GM12891 (cell line): ENCODE data around the gene WDR76.
"Not testable (repeated sequence)": the region's sequence is repeated elsewhere in the genome, so short reads cannot be mapped to it uniquely, and the experiment has no call there.

Experiments
- POLR2A ChIP-seq: IDR thresholded peaks from 2 replicates; pipeline ENCODE4 v1.6.1; 2011; ENCODE audit warnings: low read depth, low read length, control low read depth
- POU2F2 ChIP-seq: IDR thresholded peaks from 2 replicates; pipeline ENCODE4 v1.6.1; 2011; ENCODE audit warnings: low read depth, mild to moderate bottlenecking, control low read depth, low read length, moderate library complexity
- SPI1 ChIP-seq: IDR thresholded peaks from 2 replicates; pipeline ENCODE4 v1.6.1; 2011; ENCODE audit warnings: low read depth, low read length, control low read depth

- not testable (repeated sequence) for TF ChIP-seq POLR2A, SPI1
- TF ChIP-seq POU2F2, result peak; percentile 68; the same call in 1 of the 2 replicates
These were observed 3.2 kb downstream of the WDR76 start for GRCh38 chr15:43829951-43830540.
